ENCODE results near the gene RNF152.

RNF152 gene

GRCh38 chr18:61850756-61851155, 42.1 kb downstream of the RNF152 start:
- TF ChIP-seq CTCF (IDR thresholded peaks at IDR 0.05; ENCODE audit: borderline replicate concordance, insufficient read depth, low read depth, low read length), result no peak

GRCh38 chr18:61847164-61847791, 45.5 kb downstream of the RNF152 start:
- no peak for TF ChIP-seq CTCF (IDR thresholded peaks at IDR 0.05; ENCODE audit: borderline replicate concordance, insufficient read depth, low read depth, low read length)
- H3K4me3 ChIP-seq (ENCODE audit: low read depth, low read length), result no peak overlapping the region

More at GRCh38 chr18:61850756-61851155, 42.1 kb downstream of the RNF152 start:
- no peak overlapping the region for H3K4me3 ChIP-seq (ENCODE audit: low read depth, low read length)

GRCh38 chr18:61845197-61845596, 47.6 kb downstream of the RNF152 start:
- no peak overlapping the region for H3K4me3 ChIP-seq (ENCODE audit: low read depth, low read length)
- no peak for TF ChIP-seq CTCF (IDR thresholded peaks at IDR 0.05; ENCODE audit: borderline replicate concordance, insufficient read depth, low read depth, low read length)

GRCh38 chr18:61844726-61845125, 48.1 kb downstream of the RNF152 start:
- no peak for TF ChIP-seq CTCF (IDR thresholded peaks at IDR 0.05; ENCODE audit: borderline replicate concordance, insufficient read depth, low read depth, low read length)
- H3K4me3 ChIP-seq (ENCODE audit: low read depth, low read length), result no peak overlapping the region

GRCh38 chr18:61842146-61842545, 50.7 kb downstream of the RNF152 start:
- H3K4me3 ChIP-seq (ENCODE audit: low read depth, low read length), result no peak overlapping the region
- no peak for TF ChIP-seq CTCF (IDR thresholded peaks at IDR 0.05; ENCODE audit: borderline replicate concordance, insufficient read depth, low read depth, low read length)

GRCh38 chr18:61841706-61842105, 51.1 kb downstream of the RNF152 start:
- H3K4me3 ChIP-seq (ENCODE audit: low read depth, low read length), result no peak overlapping the region
- no peak for TF ChIP-seq CTCF (IDR thresholded peaks at IDR 0.05; ENCODE audit: borderline replicate concordance, insufficient read depth, low read depth, low read length)

GRCh38 chr18:61840324-61840723, 52.5 kb downstream of the RNF152 start:
- no peak overlapping the region for H3K4me3 ChIP-seq (ENCODE audit: low read depth, low read length)
- no peak for TF ChIP-seq CTCF (IDR thresholded peaks at IDR 0.05; ENCODE audit: borderline replicate concordance, insufficient read depth, low read depth, low read length)

Data from GM12875 (cell line).